Embryonic facial prominence (tissue), 1 donor: ENCODE data around the gene FGGY.

Experiments
- DNase-seq: peaks from one replicate; pipeline ENCODE4 v3.0.0-alpha.2; 2016; ENCODE audit errors: extremely low spot score

The FGGY gene

DNA sequence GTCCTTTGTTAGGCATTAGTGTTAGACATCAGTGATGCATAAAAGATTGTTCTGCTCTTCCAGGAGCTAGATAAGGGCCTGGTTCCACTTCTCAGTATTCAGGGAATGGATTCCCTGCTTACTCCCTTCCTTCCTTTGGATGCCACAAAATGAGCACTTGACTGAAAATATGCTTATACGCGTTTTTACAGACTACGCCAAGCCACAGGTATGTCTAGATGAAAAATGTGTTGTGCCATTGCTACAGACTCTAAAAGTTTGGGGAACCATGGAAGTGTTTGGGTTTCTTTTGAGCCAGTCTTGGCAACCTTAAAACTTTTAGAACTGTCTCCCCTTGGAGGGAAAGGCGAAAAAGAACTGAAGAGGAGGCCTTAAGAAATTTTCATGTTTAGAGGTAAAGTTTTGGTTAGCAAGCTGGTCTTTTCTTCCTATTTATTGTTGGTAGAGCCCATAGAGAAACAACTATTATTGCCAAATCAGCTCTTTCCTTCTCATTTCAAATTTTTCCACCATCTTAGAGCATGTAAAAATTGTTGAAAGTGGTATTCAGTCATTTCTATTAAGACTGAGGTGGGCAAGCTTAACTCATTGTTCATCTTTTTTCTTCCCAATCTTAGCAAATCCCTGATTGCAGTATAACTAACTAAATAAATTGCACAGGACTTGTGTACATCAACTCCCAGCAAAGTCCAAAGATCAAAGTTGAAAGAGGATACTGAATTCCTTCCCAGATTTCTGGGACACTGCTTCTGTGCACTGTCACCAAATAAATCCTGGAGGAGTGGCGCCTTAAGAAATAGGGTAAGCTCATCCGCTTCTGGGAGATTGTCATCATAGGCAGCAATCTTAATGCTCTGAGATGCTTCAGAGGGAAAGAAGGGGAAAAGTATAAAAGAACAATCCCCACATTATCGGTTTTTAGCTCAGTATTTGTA lies 18.9 kb downstream of the FGGY start:
- DNase-seq = no peak

DNA sequence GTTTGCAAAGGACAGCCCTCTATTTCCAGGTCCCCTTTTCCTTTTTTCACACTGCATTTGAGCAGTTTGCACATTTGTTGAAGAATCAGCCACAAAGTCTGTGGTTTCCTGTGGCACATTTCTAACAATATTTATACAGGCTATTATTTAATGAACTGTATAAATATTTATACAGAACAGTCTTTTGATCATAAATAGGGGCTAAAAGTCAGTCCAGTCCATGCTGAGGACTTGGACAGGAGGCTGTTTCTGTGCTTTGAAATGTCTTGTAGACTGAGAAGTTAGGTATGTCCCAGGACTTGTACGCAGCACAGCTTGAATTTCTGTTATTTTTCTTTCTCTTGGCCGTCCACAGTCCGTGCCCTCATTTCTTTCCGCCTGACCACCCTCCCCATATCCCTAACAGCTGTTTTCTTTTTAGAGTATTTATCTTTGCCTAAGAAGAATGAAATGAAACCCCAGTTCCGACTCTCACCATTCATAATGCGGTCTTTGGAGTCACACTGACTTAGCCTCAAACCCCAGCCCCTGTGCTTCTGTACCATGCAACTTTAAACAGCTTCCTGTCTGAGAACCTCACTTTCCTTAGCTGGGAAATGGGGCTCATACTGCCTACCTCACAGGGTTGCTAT lies 19.7 kb downstream of the FGGY start:
- peak; percentile 30 for DNase-seq

DNA sequence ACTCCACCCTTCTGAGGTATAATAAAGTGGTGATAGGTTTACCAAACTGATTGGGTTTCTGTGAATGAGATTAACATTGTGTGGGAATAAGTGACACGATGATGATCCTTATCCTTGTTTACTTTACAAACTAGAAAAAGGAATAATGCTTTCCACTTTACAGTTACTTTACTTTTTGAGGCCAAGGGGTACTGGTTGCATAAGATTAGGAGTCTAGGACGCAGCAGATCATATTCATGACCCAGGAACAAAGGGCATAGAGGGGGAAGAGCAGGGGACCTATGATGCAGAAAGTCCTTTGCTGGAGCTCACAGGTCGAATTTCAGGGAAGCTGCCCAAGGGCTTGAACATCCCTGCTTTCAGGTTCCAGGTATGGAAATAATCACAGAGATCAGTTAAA lies 20.4 kb downstream of the FGGY start:
- DNase-seq = no peak

GRCh38 chr1:59317780-59318179 lies 20.9 kb downstream of the FGGY start:
- no peak for DNase-seq

- no peak for DNase-seq
These were observed 21.5 kb downstream of the FGGY start for GRCh38 chr1:59318271-59318860.

DNA sequence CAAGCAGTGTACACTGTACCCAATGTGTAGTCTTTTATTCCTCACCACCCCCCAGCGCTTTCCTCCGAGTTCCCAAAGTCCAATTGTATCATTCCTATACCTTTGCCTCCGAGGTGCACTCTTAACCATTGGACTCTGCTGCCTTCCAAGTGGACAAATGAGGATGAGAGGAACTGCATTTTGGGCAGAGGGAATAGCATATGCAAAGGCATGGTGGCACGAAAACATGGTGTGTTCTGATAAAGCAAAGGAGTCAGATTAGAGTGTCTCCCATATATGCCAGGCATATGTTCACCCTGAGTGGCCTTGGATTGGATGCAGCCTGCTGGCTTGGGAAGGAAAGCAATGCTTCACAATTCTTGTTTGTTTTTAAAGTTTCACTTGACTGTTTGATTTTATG lies 25.5 kb downstream of the FGGY start:
- DNase-seq = no peak

DNA sequence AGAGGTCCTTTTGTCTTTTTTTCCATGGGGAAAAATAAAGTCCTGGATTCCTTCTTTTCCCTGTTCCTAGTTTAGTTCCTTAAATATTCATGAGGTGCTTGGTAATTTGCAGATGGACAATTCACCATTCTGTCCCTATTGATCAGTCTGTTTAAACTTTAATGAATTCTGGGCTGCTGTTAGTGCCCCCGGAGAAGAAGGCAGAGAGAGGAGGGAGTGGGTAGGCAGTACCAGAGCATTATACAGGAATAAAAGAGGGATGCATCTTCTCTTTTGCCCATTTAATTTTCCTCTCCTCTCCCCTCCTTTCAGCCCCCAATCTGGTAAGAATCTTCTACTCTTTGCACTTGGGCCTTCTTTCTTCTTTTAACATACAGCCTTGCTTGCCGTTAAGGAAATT lies 25.9 kb downstream of the FGGY start:
- no peak for DNase-seq

DNA sequence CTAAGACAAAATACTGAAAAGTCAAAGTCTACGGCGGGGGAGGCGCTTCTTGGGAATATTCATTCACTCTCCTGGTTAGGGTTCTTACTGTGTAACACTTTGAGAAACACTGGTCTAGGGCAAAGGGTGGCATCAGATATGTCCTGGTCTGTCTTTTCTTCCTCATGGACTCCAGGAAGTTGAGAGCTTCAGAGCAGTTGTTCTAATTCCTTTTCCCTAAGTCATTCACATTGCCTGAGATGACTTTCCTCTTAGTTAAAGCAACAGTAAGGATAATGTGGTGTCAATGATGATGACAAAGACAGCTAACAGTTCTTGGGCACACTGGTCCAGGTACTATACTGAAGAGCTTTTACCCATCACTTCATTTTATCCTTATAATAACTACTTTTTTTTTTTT lies 27.0 kb downstream of the FGGY start:
- no peak for DNase-seq

DNA sequence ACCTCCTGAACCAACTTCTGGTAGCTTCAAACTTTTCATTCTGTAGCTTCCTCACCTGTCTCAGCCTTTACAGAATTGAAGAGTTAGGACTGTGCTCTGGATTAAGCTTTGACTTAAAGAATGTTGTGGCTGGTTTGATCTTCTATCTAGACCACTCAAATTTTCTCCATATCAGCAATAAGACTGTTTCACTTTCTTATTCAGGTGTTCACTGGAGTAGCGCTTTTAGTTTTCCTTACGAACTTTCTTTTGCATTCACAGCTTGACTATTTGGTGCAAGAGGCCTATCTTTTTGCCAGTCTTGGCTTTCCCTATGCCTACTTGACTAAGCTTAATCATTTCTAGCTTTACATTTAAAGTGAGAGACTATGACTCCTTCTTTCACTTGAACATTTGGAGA lies 31.5 kb downstream of the FGGY start:
- DNase-seq = no peak

GRCh38 chr1:59329412-59330053 lies 32.6 kb downstream of the FGGY start:
- DNase-seq = no peak

DNA sequence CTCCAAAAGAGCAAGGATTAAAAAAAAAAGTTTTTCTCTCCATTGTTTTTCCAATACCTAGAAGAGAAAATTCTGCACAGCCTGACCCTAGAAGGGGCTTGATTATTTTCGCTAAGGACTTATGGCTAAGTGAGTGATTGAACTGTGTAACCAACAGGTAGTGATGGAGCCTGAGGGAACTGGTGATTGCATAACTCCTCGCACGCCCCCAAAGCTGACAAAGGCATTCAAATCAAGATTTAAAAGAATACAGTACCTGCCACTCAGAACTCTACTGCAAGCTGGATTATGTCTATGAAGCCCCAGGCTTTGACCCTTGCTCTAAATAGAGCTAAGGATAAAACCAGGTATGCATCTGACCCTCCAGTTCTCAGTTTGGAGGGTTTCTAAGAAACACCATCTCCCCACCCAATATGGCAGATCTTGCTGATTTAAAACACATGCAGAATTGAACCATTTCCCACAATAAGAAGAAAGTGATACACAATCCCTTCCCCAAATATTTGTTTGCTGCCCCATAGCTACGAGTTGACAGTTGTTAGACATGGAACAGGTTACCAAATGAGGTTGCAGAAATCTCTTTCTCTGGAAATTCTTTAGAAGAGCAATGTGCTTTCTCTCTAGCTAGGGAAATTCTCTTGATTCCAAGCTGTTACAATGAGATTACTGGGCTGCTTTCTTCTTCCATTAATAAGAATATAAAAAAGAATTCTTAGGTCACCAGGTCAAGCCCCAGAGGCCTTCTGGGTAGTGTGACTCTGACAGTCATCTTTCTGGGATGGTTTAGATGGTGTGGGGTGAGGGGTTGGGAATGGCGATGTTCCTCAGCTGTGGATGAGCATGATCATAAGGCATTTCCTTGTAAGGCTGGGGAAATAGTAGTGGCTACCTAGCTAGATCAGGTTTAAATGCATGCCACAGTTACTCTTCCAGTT lies 35.1 kb downstream of the FGGY start:
- DNase-seq = no peak

DNA sequence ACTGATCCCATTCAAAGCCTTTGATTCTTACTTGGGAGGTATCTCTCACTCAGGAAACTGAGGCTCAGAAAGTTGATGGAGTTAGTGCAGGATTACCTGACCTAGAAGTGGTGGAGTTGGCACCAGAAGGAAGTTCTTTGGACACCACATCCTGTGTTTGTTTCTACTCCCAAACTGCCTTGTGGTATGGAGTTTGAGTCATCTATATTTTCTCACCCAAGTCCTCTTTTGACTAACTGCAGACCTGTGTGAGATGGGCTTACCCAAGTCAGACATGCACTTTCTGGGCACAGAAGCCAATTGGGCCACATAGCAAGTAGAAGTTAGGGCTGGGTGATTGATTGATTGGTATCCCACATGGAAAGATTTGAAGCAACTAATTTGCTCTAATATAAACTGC lies 36.1 kb downstream of the FGGY start:
- no peak for DNase-seq

GRCh38 chr1:59333626-59334277 lies 36.9 kb downstream of the FGGY start:
- no peak for DNase-seq

GRCh38 chr1:59340411-59341307 lies 43.8 kb downstream of the FGGY start:
- no peak for DNase-seq

DNA sequence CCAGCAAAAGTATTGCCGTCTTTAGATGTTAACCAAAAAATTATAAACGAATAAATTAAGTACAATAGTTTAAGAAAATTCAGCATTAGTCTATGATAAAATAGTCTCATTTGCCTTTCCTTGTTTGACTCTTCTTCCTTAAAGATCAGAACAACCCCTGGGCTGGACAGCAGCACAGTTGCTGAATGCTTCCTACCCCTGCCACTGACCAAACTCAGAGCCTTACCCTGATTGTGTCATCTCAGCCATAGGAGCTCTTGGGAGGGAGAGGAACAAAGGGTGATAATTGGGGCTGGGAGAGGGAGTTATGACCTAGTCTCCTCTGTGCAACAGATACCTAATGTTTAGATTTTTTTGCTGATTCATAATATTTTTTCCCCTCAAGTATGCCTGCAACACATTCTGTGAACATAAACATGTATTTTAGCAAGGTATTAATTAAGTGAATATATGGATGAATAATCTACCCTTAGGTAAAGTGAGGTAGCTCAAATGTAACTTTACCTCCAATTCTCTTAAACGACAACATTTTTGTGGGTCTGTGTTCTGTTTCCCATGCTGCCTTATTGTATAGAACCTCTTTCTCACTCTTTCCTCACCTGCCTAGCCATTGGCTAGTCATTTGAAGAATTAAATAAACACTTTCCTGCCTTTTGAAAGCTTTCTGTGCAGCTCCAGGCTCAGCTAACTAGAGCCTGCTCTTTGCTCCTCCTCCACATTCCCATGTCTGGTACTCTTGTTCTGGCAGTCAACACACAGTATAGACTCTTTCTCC lies 46.1 kb downstream of the FGGY start:
- no peak for DNase-seq

- DNase-seq = no peak
These were observed 46.6 kb downstream of the FGGY start for GRCh38 chr1:59343576-59343840.

- no peak for DNase-seq
These were observed 48.3 kb downstream of the FGGY start for GRCh38 chr1:59345221-59345620.

- DNase-seq = no peak
These were observed 49.5 kb downstream of the FGGY start for GRCh38 chr1:59346429-59346828.

GRCh38 chr1:59349101-59349500 lies 52.2 kb downstream of the FGGY start:
- DNase-seq = no peak
